GM13977 (cell line): ENCODE results near the gene OXCT1.
A peak's percentile ranks its signal among the peaks of the same experiment; 100 is the strongest.

Experiments used
- DNase-seq: peaks from one replicate; pipeline ENCODE4 v3.0.0; 2012; ENCODE audit warnings: low spot score
- in situ Hi-C: fragments of 300-500 bp; cut with MboI; formaldehyde crosslinking; loops from one replicate; pipeline ENCODE4 v1.12.0; 2022; ENCODE audit warnings: low sequenced_read_pairs, low pct_unique_long_range_greater_than_20kb, mixed read lengths, inconsistent platforms; ENCODE audit not compliant: unreplicated experiment
- TF ChIP-seq, protein P1 (sequence below): IDR thresholded peaks from 2 replicates; pipeline ENCODE4 v1.5.1; 2012; ENCODE audit warnings: mild to moderate bottlenecking, control low read depth; ENCODE audit not compliant: insufficient read depth; ENCODE audit errors: extremely low read depth, missing control alignments

Gene OXCT1

DNA sequence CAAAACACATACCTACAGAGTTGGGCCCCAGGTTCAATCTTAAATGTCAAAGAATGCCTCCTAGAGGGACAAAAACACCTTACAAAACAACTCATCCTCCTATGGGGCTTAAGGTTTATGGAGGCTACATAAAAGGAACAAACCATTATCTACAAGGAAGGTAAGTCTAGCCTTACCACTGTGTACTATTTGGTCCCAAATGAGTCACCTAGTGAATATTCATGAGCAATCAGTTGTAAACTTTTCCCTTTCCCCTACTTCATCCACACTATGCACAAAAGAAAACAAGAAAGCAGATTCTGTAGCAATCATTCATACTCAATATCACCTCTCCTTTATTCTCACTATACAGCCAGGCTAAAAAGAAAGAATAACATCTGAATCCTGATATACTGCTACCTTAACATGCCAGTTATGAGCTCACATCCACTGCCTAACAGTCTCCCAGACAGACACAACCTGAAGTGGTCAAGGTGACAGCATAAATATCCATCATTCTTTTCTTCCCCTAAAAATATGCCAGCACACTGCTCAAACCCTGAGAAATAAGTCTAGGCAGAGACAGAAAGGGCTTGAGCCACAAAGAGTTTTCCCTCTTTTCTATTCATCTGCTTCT is 6.2 kb downstream of the OXCT1 start:
- TF ChIP-seq, protein P1, sequence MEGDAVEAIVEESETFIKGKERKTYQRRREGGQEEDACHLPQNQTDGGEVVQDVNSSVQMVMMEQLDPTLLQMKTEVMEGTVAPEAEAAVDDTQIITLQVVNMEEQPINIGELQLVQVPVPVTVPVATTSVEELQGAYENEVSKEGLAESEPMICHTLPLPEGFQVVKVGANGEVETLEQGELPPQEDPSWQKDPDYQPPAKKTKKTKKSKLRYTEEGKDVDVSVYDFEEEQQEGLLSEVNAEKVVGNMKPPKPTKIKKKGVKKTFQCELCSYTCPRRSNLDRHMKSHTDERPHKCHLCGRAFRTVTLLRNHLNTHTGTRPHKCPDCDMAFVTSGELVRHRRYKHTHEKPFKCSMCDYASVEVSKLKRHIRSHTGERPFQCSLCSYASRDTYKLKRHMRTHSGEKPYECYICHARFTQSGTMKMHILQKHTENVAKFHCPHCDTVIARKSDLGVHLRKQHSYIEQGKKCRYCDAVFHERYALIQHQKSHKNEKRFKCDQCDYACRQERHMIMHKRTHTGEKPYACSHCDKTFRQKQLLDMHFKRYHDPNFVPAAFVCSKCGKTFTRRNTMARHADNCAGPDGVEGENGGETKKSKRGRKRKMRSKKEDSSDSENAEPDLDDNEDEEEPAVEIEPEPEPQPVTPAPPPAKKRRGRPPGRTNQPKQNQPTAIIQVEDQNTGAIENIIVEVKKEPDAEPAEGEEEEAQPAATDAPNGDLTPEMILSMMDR: no peak
- no peak for DNase-seq
- in situ Hi-C loops: loop anchor here (25.0 kb wide), 1 partner anchor 898 kb away; the partner anchor contains the start of gene CCDC152

DNA sequence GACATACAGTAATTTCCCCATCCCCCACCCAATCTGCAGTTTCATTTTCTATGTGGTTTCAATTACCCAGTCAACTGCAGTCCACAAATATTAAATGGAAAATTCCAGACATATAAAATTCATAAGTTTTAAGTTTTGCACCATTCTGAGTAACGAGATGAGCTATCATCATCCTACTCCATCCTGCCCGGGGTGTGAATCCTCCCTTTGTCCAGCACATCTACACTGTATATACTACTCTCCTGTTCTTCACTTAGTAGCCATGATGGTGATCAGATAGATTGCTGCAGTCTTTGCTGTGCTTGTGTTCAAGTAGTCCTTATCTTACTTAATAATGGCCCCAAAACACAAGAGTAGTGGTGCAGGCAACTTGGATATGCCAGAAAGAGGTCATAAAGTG is 11.3 kb downstream of the OXCT1 start:
- DNase-seq: no peak
- in situ Hi-C loops: loop anchor here (10.0 to 25.0 kb wide), 2 partner anchors 196 to 903 kb away; partner anchors contain the start of gene CCDC152
- TF ChIP-seq, protein P1: no peak

DNA sequence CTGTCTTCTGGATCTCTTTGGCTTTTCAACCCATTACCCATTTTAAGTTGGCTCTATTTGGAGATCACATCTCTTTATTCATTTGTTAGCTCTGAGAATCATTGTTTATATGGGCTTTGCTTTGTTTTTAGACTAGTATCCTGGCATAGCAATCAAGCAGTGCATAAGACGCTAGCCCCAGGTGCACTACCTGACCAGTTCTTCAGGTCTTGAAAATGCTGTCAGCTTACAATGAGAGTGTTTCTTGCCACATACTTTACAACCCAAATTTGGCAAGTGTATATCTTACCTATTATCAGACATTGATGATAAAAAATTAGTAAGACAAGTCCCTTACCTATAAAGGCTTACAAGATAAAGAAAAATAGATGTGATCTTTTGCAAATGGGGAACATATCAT is 12.2 kb downstream of the OXCT1 start:
- TF ChIP-seq, protein P1: no peak
- no peak for DNase-seq
- in situ Hi-C loops: loop anchor here (10.0 to 25.0 kb wide), 2 partner anchors 197 to 904 kb away; partner anchors contain the start of gene CCDC152

DNA sequence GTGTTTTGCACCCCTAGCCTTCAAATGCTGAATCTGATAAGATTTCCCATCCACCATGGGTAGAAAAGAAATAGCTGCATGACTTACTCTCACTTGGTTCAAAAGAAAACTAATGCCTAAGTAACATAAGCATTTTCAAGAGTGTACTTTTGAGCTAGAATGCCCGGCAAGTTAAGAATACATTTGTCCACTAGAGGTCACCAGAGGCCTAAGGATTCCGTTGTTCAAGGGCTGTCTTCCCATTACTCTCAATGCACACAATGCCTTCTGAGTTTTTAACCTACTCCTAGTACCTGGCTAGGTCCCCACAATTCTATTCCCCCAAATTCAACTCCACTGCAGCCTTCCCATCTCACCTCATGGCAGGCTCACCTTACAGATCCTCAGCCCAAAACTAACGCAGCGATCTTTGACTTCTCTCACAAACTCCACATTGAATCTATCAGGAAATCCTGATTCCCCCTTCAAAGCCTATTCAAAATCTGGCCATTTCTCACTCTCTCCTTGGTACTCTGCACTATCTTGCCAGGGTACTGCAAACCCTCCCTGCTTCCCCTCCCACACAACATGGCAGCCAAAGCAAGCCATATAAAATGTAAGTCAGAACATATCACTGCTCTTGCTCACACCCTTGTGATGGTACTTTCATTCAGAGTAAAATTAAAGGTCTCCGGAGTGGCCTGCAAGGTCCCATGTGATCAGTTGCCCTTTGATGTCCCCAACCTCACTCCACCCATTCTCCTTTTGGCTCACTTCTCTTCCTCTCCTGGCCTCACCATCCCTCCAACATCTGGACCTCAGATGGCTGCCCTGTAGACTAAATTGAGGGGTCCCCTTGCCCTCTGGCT is 13.4 kb downstream of the OXCT1 start:
- DNase-seq: peak; percentile 36
- TF ChIP-seq, protein P1: peak; percentile 76
- in situ Hi-C loops: loop anchor here (10.0 to 25.0 kb wide), 2 partner anchors 198 to 905 kb away; partner anchors contain the start of gene CCDC152

DNA sequence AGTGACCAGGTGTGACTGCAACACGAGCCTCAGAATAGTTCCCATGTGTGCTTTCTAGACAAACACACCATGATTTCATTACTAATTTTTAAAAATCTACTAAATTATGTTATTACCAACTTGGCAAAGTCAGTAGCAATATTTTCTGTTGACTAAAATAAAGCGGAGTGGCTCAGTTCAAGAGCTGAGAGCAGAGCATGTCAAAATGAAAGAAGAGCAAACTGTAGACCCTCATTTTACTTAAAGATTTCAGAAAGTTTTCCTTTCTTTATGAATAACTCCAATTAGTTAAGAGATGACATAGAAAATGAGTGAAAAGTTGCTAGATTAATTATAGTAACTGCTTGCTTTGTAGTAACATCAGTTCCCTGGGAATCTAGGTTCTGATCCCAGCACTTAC is 17.9 kb downstream of the OXCT1 start:
- TF ChIP-seq, protein P1: no peak
- DNase-seq: no peak
- in situ Hi-C loops: loop anchor here (10.0 to 25.0 kb wide), 2 partner anchors 203 to 910 kb away; partner anchors contain the start of gene CCDC152

DNA sequence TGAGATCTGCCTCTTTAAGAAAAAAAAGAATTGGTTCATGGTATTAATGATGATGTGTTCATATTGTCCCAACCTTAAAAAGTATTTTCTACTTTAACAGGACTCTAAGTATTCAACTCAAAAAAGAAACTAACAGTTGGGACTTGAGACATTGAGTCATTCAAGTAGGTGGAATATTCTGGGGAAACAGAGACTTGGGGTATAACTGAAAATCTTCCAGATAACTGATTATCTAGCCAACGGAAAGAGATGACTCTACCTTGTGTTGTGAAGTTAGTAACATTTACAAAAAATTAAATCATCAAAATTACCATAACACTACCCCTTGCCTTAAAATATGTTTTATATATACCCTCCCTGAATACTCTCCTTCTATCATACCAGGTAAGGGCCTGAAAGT is 19.1 kb downstream of the OXCT1 start:
- in situ Hi-C loops: loop anchor here (10.0 to 25.0 kb wide), 2 partner anchors 204 to 911 kb away; partner anchors contain the start of gene CCDC152
- no peak for DNase-seq
- TF ChIP-seq, protein P1: no peak
